GM15510 (cell line): Measurements from ENCODE around the gene MCCD1.
A peak's percentile ranks its signal among the peaks of the same experiment; 100 is the strongest.

Experiments
- POLR2A ChIP-seq: IDR thresholded peaks from 3 replicates; pipeline ENCODE4 v1.6.1; 2011; ENCODE audit warnings: borderline replicate concordance; ENCODE audit not compliant: insufficient read length; ENCODE audit errors: extremely low read depth

MCCD1 gene, protein sequence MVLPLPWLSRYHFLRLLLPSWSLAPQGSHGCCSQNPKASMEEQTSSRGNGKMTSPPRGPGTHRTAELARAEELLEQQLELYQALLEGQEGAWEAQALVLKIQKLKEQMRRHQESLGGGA

DNA sequence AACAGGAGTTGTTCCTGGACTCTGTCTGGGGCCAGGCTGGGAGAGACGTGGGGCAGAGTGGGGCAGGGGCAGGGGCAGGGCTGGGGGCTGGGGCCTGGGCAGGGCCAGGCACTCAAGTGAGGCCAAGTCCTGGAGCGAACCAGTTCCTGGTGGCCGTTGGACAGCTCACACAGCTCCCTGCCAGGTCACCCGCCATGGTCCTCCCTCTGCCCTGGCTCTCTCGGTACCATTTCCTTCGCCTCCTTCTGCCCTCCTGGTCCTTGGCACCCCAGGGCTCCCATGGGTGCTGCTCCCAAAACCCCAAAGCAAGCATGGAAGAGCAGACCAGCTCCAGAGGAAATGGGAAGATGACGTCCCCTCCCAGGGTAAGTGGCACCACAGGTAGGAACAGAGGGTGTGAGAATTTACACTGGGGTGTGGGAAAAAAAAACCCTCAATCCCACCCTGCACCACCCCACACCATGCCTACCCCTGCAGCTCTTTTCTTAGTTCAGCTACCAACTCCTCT, at the start of gene MCCD1:
Gene MCCD1 (plus strand): TSS at position 142 of the 508 bp plus-strand sequence. CDS start 53 bp downstream, at position 195.
- no peak for TF ChIP-seq POLR2A

DNA sequence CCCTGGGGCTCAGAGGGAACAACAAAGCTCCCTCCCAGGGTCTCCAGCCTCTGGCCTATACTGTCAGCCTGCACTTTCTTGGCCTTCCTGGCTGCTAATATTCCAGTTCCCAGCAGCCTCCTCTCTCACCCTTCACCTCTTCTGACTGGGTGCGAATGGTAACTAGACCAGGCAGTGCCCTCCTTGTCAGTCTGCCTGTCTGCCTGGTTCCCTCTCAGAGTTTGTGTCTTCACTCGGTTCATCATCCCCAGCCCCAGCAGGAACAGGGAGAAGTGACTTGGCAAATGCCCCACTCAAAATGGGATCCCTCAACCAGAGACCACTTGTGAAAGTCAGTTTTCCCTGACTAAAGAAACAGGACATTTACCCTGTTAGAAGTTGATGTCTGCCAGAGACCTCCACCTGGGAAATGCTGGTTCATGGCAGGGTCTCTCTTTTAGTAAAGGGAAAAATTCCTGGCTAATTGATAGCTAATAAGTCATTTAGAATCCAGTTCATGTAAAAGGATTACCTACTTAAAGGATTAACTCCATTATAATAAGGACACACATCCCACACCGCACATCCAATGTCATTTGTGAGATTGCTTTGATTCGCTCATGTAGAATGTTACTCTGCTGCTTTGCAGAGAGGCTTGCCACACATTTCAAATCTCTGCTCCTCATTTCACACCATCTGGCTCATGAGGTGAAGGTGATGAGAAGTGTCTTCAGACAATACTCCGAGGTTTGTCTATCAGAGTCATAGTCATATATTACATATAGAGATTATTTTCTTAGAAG, 49.4 kb upstream of the MCCD1 start:
- no peak for TF ChIP-seq POLR2A

DNA sequence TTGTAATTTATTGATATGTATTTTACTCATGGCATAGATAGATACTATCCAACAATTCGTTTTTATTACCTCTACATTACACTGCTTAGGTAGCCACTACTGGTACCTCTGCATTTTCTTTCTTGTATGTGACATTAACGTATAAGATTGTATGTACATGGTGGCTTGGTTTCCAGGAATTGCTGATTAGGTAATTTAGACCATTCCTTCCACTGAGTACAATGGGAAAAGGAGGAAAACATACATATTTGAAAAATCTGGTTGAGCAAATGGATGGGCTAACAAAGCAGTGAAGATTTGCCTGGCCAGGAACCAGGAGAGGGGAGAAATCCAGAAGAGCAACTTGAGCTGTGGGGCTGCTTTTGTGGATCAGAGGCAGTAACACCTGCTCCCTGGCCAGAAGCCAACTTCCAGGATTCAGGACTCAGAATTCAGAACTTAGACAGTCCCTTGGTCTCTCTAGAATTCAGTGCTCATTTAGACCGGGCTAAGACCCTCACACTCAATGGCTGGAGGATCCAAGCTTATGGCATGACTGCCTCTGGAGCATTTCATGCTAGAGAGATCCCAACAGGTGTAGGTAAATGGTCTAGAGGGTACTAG, 48.7 kb upstream of the MCCD1 start:
- TF ChIP-seq POLR2A, result no peak

DNA sequence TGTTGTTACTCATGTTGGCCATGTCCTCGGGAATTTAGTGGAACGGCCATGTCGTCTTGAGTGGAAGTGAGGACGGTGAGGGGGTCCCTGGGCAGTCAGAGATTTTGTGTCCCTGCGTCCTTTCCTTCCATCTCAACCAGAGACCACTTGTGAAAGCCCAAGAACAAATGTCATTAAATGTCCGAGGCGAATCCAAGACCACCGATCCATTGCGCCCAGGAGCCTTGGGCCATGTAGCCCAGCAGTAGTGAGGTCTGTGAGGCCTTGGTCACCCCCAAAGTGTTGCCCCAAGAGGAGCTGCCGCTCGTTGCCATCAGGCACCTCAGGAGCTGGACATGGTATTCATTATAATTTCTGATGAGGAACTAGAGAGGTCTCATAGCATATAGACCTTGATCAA, 48.2 kb upstream of the MCCD1 start:
- no peak for TF ChIP-seq POLR2A

DNA sequence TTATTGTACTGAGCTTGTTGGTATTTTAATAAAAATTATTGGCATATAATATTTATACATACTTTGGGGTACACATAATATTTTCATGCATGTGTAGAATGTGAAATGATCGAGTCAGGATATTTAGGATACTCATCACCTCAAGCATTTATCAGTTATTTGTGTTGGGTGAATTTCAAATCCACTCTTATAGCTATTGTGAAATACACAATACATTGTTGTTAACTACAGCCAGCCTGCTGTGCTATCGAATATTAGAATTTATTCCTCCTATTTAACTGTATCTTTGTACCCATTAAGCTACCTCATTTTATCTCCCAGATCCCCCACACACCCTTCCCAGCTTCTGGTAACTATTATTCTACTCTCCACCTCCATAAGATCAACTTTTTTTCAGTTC, 45.4 kb upstream of the MCCD1 start:
- no peak for TF ChIP-seq POLR2A

DNA sequence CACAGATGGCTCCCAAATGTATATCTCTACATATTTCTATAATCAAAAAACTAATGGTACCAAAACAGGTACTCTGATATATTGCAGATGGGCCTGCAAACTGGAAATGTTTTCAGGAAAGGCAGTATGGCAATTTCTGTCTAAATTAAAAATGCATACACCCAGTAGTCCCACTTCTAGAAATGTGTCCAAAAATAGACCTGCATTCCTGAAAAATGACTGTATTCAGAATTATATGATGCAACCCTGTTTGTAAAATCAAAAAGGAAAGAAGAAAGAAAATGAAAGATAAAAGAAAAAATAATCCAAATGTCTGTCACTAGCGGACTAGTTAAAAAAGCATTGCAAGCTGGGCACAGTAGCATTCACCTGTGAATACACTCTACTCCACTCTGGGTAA, 43.7 kb upstream of the MCCD1 start:
- TF ChIP-seq POLR2A, result no peak

DNA sequence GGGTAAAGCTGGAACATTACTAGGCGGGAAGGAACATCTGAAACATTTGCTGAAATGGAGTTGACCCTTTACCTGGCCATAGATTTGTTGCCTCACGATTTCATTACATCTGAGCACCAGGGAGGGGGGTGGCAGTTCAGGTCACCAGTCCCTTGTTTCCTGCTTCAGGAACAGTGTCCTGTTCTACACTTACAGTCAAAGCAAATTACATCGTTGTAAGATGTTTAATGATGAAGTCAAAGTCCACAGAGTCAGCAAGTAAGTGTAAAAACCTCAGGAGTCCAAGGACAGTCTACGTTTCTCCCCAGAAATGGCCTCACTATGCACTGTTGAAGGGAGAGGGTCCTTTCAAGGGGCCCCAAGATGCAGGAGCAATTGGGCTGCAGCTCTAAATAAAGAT, 39.7 kb upstream of the MCCD1 start:
- no peak for TF ChIP-seq POLR2A

DNA sequence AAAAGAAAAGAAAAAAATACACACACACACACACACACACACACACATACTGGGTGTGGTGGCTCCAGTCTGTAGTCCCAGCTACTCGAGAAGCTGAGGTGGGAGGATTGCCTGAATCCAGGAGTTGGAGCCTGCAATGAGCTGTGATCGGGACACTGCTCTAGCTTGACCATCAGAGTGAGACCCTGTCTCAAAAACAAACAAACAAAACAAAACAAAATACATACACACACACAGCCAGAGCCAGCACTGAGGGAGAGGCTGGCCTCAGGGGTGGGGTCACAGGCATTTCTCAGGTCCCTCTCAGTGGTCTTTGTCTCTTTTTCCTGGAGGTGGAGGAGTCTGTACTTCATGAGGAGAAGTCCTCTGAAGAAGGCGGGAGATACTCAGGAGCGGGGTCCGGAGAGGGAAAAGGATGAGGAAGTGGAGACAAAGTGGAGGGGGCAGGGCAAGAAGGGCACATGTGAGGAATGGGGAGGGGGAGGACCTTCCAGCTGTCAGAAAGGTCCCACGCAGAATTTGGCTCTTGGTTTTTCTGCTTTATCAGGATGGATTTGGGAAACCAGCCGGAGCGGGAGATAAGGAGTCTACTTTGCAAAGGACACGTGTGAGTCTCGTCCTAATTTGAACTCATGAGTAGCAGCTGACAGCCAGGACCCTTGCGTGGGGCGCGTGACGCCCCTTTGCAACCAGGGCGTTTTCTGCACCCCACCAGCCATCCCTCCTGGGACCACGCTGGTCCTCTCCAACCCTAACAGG, 38.5 kb upstream of the MCCD1 start:
- TF ChIP-seq POLR2A, result no peak

DNA sequence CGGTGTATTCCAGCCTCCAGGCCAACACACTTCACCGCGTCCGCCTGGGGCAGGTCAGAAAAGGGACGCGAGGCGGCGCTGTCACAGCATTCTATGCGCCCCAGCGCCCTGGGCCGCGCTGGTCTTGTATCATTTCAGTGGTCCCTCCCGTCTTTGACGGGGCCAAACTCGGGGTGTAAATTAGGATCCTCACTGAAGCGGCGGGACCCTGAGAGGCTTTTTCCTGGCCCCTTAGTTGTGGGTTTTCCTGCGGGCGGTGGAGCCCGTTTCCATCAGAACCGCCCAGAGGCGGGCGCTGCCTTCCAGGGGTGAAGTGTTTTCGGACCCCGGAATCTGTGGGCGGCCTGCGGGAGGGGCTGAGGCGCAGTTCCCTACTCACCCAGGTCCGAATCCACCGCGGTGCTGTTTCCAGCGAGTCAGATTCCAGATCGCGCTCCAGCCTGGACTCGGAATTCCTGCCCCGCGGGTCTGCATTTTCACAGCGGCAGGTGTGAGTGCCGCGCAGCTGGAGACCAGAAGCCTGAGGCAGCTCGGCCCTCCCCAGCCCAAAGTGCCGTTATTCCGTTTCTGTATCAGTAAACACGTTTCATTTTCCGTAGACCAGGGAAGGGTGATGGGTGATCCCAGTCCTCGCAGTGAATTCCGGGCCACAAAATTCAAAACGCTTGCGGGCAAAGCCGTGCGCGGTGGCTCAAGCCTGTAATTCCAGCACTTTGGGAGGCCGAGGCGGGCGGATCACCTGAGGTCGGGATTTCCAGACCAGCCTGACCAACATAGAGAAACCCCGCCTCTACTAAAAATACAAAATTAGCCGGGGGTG, 34.7 kb upstream of the MCCD1 start:
- TF ChIP-seq POLR2A, result peak; percentile 33

DNA sequence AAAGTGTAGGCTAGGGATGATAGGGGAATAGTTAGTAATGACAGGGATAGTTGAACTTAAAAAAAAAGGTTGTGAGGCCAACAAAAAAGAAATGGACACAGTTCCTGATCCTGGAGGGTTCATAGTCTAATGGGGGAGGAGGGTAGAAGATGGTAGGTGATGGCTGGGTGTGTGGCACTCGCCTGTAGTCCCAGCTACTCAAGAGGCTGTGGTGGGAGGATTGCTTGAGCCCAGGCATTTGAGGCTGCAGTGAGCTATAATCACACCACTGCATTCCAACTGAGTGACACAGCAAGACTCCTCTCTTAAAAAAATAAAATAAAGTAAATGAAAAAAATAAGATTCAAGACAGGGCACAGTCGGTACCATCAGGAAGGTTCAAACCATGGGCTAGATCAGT, 33.2 kb upstream of the MCCD1 start:
- TF ChIP-seq POLR2A, result no peak

DNA sequence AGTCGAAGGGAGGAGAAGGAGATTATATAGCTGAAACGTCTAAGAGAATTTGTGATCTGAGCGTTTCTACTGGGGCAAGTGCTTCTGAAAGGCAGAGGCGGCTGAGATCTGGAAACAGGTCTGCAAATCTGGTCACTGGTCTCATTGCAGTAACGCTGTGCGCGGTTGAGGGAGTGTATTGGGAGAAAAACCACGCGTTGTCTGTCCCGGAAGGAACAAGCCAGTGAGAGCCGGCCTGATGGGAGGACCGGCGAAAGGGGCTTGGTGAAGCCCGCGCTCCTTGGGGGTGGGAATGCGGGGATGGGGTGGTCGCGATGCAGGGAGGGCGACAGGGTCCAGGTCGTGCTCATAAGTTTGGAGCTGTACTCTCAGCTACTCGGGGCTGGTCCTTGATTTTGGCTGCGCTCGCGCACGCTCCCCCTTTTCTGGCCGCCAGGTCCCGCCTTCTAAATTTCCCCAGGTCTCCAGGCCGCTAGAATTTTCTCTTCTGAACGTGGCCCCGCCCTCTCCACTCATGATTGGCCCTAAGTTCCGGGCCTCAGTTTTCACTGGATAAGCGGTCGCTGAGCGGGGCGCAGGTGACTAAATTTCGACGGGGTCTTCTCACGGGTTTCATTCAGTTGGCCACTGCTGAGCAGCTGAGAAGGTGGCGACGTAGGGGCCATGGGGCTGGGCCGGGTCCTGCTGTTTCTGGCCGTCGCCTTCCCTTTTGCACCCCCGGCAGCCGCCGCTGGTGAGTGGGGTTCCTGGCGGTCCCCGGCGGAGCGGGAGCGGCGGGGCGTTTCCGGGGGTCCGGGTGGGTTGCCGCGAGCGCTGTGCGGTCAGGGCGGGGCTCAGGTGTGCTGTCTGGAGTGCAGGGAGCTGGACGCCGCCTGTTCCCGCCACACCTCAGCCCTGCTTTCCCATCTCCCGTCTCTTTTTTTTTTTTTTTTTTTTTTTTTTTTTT, 31.0 kb upstream of the MCCD1 start, which contains the start of gene MICB:
Gene MICB (plus strand): TSS at position 615 of the 946 bp plus-strand sequence. CDS start 49 bp downstream, at position 664.
- TF ChIP-seq POLR2A, result peak; percentile 67

DNA sequence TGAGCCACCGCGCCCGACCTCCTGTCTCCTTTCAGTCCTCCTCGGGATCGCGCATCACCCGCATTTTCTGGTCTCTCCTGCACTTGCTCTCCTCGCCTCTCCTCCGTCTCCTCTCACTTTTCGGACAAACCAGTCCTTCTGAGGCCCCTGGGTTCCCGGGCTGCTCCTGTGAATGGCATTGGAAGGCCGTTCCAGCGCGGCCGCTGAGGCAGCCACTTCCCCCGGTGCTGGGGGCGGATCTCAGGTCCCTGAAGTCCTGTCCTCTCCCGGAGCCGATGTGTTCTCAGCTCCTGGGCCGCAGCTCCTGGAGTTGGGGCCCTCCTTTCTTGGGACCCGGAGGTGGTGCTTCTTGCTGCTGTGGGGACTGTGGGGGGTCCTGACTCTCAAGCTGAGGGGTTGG, 30.0 kb upstream of the MCCD1 start:
- TF ChIP-seq POLR2A, result no peak

DNA sequence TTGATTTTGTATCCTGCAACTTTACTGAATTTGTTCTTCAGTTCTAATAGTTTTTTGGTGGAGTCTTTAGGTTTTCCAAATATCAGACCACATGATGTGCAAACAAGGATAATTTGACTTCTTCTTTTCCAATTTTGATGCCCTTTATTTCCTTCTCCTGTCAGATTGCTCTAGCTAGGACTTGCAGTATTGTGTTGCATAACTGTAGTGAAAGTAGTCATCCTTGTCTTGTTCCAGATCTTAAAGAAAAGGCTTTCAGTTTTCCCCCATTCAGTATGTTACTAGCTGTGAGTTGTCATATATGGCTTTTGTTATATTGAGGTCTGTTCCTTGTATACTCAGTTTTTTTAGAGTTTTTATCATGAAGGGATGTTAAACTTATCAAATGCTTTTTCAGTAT, 26.2 kb upstream of the MCCD1 start:
- no peak for TF ChIP-seq POLR2A
